HepG2 (cell line): ENCODE results near the gene POLN. TPM values are rescaled to one million over a fixed set of nuclear protein-coding genes. Genes with fewer than 3 reads are reported as not detected.

Source experiments
- ATAC-seq: fragments of 200-7000 bp; cut with Tn5 transposase; 3 replicates; pipeline ENCODE4 v1.9.1; 2020; ENCODE audit warnings: mild to moderate bottlenecking, moderate library complexity
- BruUV-seq: library from RNA; stranded (reverse); fragments of 400-500 nt; replicated peaks from 2 replicates; lab custom pipeline; 2021; lab: Mats Ljungman, UMichigan
- CTCF ChIA-PET: fragments of 300-600 bp; formaldehyde crosslinking; extraction: SDS; loops from one replicate; lab custom pipeline; 2021; ENCODE audit warnings: low total read pairs, inconsistent platforms, low intra/inter-chr PET ratio; lab: Yijun Ruan, JAX
- POLR2A ChIA-PET: fragments of 350-600 bp; sonication (Branson Sonifier 250); formaldehyde crosslinking; loops from one replicate; lab custom pipeline; 2020; ENCODE audit warnings: antibody characterized with exemption, inconsistent platforms; lab: Yijun Ruan, JAX
- DNase-seq: peaks from one replicate; pipeline ENCODE4 v3.0.0-alpha.2; 2015; ENCODE audit warnings: low spot score
- FAIRE-seq: peaks from 3 replicates; lab custom pipeline; 2011; peaks lifted over from hg19 to GRCh38; lab: Jason Lieb, UNC
- H2AFZ ChIP-seq: one replicate; pipeline ENCODE4 v1.6.1; 2011; ENCODE audit warnings: low read length, inconsistent platforms
- H3K27ac ChIP-seq: fragments of 300-600 bp; 3 replicates; pipeline ENCODE4 v1.8.0; 2011; ENCODE audit warnings: mixed run types, mild to moderate bottlenecking, mixed read lengths, low read length, inconsistent platforms; ENCODE audit not compliant: insufficient read depth; ENCODE audit errors: extremely low read length
- H3K27me3 ChIP-seq, 2 experiments: fragments of 200-600 bp in 1 of 2; 2 replicates in 1 of 2; 3 replicates in 1 of 2; pipeline versions ENCODE4 v1.6.0 to v1.8.0; 2011; ENCODE audit warnings: low read length in 2 of 2, mild to moderate bottlenecking in 2 of 2, moderate library complexity in 2 of 2, inconsistent platforms in 1 of 2; ENCODE audit not compliant: insufficient read depth in 2 of 2, control insufficient read depth in 1 of 2
- H3K36me3 ChIP-seq, 2 experiments: fragments of 200-600 bp in 1 of 2; replicated peaks in 1 of 2; 2 replicates in 1 of 2; 3 replicates in 1 of 2; pipeline versions ENCODE4 v1.5.1 to v1.8.0; 2011; ENCODE audit warnings: low read length in 2 of 2, inconsistent platforms in 1 of 2; ENCODE audit not compliant: insufficient read depth in 2 of 2, control insufficient read depth in 1 of 2
- H3K4me1 ChIP-seq: 2 replicates; pipeline ENCODE4 v1.5.1; 2012; ENCODE audit warnings: low read length, inconsistent platforms; ENCODE audit not compliant: insufficient read depth
- H3K4me2 ChIP-seq: 2 replicates; pipeline ENCODE4 v1.6.0; 2011; ENCODE audit warnings: low read depth, low read length, inconsistent platforms
- H3K4me3 ChIP-seq, 3 experiments: fragments of 200-600 bp in 1 of 3; sonication (generic), shearing (Covaris generic) in 1 of 3; replicated peaks in 1 of 3; 2 replicates each; pipeline ENCODE4 v1.5.1; 2011 to 2016; ENCODE audit warnings: low read length in 3 of 3, inconsistent platforms in 2 of 3, low read depth in 2 of 3, mild to moderate bottlenecking in 2 of 3, control low read depth in 1 of 3, mixed read lengths in 1 of 3; ENCODE audit not compliant: insufficient read depth in 1 of 3
- H3K79me2 ChIP-seq: one replicate; pipeline ENCODE4 v1.6.1; 2011; ENCODE audit warnings: low read length, inconsistent platforms; ENCODE audit not compliant: insufficient read depth
- H3K9ac ChIP-seq: 2 replicates; pipeline ENCODE4 v1.6.0; 2011; ENCODE audit warnings: mild to moderate bottlenecking, low read depth, low read length, inconsistent platforms; ENCODE audit not compliant: insufficient read depth
- H3K9me3 ChIP-seq: 2 replicates; pipeline ENCODE4 v1.5.1; 2012; ENCODE audit warnings: mild to moderate bottlenecking, low read length
- H4K20me1 ChIP-seq: 2 replicates; pipeline ENCODE4 v1.6.0; 2011; ENCODE audit warnings: inconsistent platforms, mild to moderate bottlenecking, low read length, moderate library complexity; ENCODE audit not compliant: insufficient read depth
- AGO1 ChIP-seq: fragments of 200-400 bp; formaldehyde crosslinking; IDR thresholded peaks from 2 replicates; pipeline ENCODE4 v1.6.1; 2017; ENCODE audit warnings: mild to moderate bottlenecking, low read depth, low read length, moderate library complexity; ENCODE audit not compliant: poor library complexity, severe bottlenecking
- AGO2 ChIP-seq: fragments of 200-400 bp; formaldehyde crosslinking; optimal IDR thresholded peaks from 2 replicates; pipeline ENCODE3; 2017; ENCODE audit warnings: mild to moderate bottlenecking, low read depth, low read length, moderate library complexity
- GFI1 ChIP-seq: sonication (generic); formaldehyde crosslinking; IDR thresholded peaks from 2 replicates; pipeline ENCODE4 v1.5.0; 2020; ENCODE audit warnings: missing genetic modification reagents, mild to moderate bottlenecking, borderline replicate concordance
- GLI4 ChIP-seq: sonication (generic); formaldehyde crosslinking; IDR thresholded peaks from 2 replicates; pipeline ENCODE4 v1.5.1; 2020; ENCODE audit warnings: missing genetic modification reagents, mild to moderate bottlenecking, moderate library complexity, borderline replicate concordance
- ISL2 ChIP-seq: sonication (generic); formaldehyde crosslinking; IDR thresholded peaks from 2 replicates; pipeline ENCODE4 v1.5.0; 2020; ENCODE audit warnings: missing genetic modification reagents
- KAT8 ChIP-seq: IDR thresholded peaks from 2 replicates; pipeline ENCODE4 v1.6.1; 2016; ENCODE audit warnings: missing genetic modification reagents, missing compliant biosample characterization
- NFYC ChIP-seq: IDR thresholded peaks from 2 replicates; pipeline ENCODE4 v1.6.1; 2016; ENCODE audit warnings: missing genetic modification reagents, missing compliant biosample characterization
- PAWR ChIP-seq: sonication (generic); formaldehyde crosslinking; IDR thresholded peaks from 2 replicates; pipeline ENCODE4 v1.4.0; 2020; ENCODE audit warnings: missing genetic modification reagents, mild to moderate bottlenecking, borderline replicate concordance
- PREB ChIP-seq: sonication (generic); formaldehyde crosslinking; IDR thresholded peaks from 2 replicates; pipeline ENCODE4 v1.4.0; 2020; ENCODE audit warnings: missing genetic modification reagents
- RNF219 ChIP-seq: sonication (generic); formaldehyde crosslinking; IDR thresholded peaks from 2 replicates; pipeline ENCODE4 v1.5.0; 2020; ENCODE audit warnings: mild to moderate bottlenecking, missing genetic modification reagents
- TCF12 ChIP-seq, 2 experiments: fragments of 450-650 bp in 1 of 2; sonication (generic) in 1 of 2; formaldehyde crosslinking in 1 of 2; IDR thresholded peaks; 2 replicates each; pipeline versions ENCODE4 v1.6.1 to v1.8.0; 2017 to 2022; ENCODE audit warnings: antibody characterized with exemption in 1 of 2, mild to moderate bottlenecking in 1 of 2, missing genetic modification reagents in 1 of 2, moderate library complexity in 1 of 2
- ZNF143 ChIP-seq: sonication (generic); formaldehyde crosslinking; IDR thresholded peaks from 2 replicates; pipeline ENCODE4 v1.4.0; 2020; ENCODE audit warnings: missing genetic modification reagents
- ZNF331 ChIP-seq: sonication (generic); formaldehyde crosslinking; IDR thresholded peaks from 2 replicates; pipeline ENCODE4 v1.4.0; 2020; ENCODE audit warnings: missing genetic modification reagents
- ZNF580 ChIP-seq: IDR thresholded peaks from 2 replicates; pipeline ENCODE4 v1.6.1; 2016; ENCODE audit warnings: low read depth, borderline replicate concordance
- ZNF746 ChIP-seq: sonication (generic); formaldehyde crosslinking; IDR thresholded peaks from 2 replicates; pipeline ENCODE4 v1.8.0; 2022; ENCODE audit warnings: mild to moderate bottlenecking, missing genetic modification reagents
- WGBS: methylation state at CpG from one replicate; pipeline ENCODE4 v1.1.6; 2017; ENCODE audit warnings: low lambda C conversion rate; 5-methylcytosine and 5-hydroxymethylcytosine counted together
- in situ Hi-C: cut with HindIII; loops from 2 replicates; pipeline ENCODE4 v1.10.0; 2017; ENCODE audit warnings: low pct_unique_long_range_greater_than_20kb; ENCODE audit not compliant: extremely low pct_ligation_motif_present
- intact Hi-C: fragments of 100-400 bp; cut with micrococcal nuclease; formaldehyde crosslinking; loops from one replicate; pipeline ENCODE4 v1.10.0; 2022; ENCODE audit not compliant: unreplicated experiment
- polyA plus RNA-seq, 8 experiments: library from polyadenylated mRNA; depleted of rRNA in 3 of 8; stranded (reverse) in 7 of 8; unstranded in 1 of 8; fragments of >200 nt; fragmentation: Illumina TruSeq in 4 of 8; extraction: Trizol in 4 of 8; gene quantifications; 2 replicates each; pipeline versions ENCODE4 v1.2.1 to v1.2.3, GENCODE V29; 2011 to 2016; ENCODE audit warnings: low read depth in 4 of 8, missing spikeins in 1 of 8, mixed read lengths in 1 of 8; ENCODE audit not compliant: insufficient read depth in 1 of 8
- total RNA-seq, 5 experiments: library from RNA; depleted of rRNA; stranded (reverse); fragments of >200 nt; fragmentation: Illumina TruSeq; extraction: Trizol; gene quantifications; 2 replicates each; pipeline ENCODE4 v1.2.3, GENCODE V29; 2016; ENCODE audit warnings: low read depth in 1 of 5

POLN gene
- total and polyA plus RNA-seq, 2 of the 13 experiments (the other 11 are each of a cell fraction or from before 2014, with no cell fraction given): 0.93 to 1.5 TPM

- ATAC-seq (no peak), FAIRE-seq (no peak), DNase-seq (no peak)
- H3K9me3 ChIP-seq: no peaks in the 10 kb centered on the region
- in situ Hi-C loops: no loop called here
- no TSS peak for BruUV-seq
- CTCF ChIA-PET: no interaction called here
- H3K4me3 ChIP-seq: no peak overlapping the region
- peaks cover 31% of the 10 kb centered on the region for H3K4me1 ChIP-seq
- no peak overlapping the region for H3K27ac ChIP-seq
- 0 out of 5 replicates have a peak, but pooled peaks cover 0 to 1% of the 10 kb centered on the region in 2 experiments for H3K36me3 ChIP-seq
- POLR2A ChIA-PET: no interaction called here
- peak overlapping the region; percentile 29; the same call in 1 of the 2 replicates for H3K4me2 ChIP-seq
- H3K79me2 ChIP-seq: peaks cover 9% of the 10 kb centered on the region
- no peak overlapping the region for H3K9ac ChIP-seq
- H3K27me3 ChIP-seq: peaks cover 17 to 44% of the 10 kb centered on the region in 2 experiments; a peak in 3 of 5 replicates
- no CpG with 5 or more reads among the region's 6 CpGs for WGBS
- intact Hi-C loops: no loop called here
- H4K20me1 ChIP-seq: no peaks in the 10 kb centered on the region
- no peak overlapping the region for H2AFZ ChIP-seq
- TF ChIP-seq ZNF143 (CRISPR knock-in tag): no peak
- no peak for TF ChIP-seq AGO1
- TF ChIP-seq RNF219 (CRISPR knock-in tag): no peak
- TF ChIP-seq NFYC (CRISPR knock-in tag): no peak
- TF ChIP-seq ISL2 (CRISPR knock-in tag): no peak
- no peak for TF ChIP-seq GFI1
Measured at GRCh38 chr4:2263926-2264321, 22.0 kb upstream of the POLN start.

- Histone ChIP-seq H3K27ac (peak overlapping the region; percentile 83), H4K20me1 (no peaks in the 10 kb centered on the region), H2AFZ (no peak overlapping the region), H3K4me2 (peak overlapping the region; percentile 89), H3K9me3 (no peaks in the 10 kb centered on the region), H3K9ac (peak overlapping the region; percentile 77), H3K4me1 (peaks cover 31% of the 10 kb centered on the region), H3K4me3 (peak overlapping the region; percentile 50 to 76 (median 71); a peak in 5 of 6 replicates), H3K36me3 (0 out of 5 replicates have a peak, but pooled peaks cover under 1 to 1% of the 10 kb centered on the region in 2 experiments), H3K79me2 (peaks cover 9% of the 10 kb centered on the region), H3K27me3 (peaks cover 13 to 33% of the 10 kb centered on the region in 2 experiments; a peak in 3 of 5 replicates)
- intact Hi-C loops: loop anchor here (1.0 kb wide), 1 partner anchor 21 kb away; the partner anchor contains the start of genes HAUS3 and POLN
- no TSS peak for BruUV-seq
- in situ Hi-C loops: no loop called here
- POLR2A ChIA-PET: interaction anchor here (0.8 kb wide), 1 partner anchor 206 kb away, joined by 4 read pairs; the partner anchor contains the start of gene RNF4
- CTCF ChIA-PET: no interaction called here
- no peak for FAIRE-seq
- no peak for DNase-seq
- 4% methylated on average over 9 of the region's 13 CpGs for WGBS
- ATAC-seq: peak; percentile 14
- no peak for TF ChIP-seq PREB
- TF ChIP-seq ZNF580 (CRISPR knock-in tag): no peak
- TF ChIP-seq ZNF331 (CRISPR knock-in tag): no peak
- TF ChIP-seq KAT8 (CRISPR knock-in tag): no peak
- TF ChIP-seq PAWR: 0 out of 2 replicates have a peak, but pooled peaks have one; percentile 77
- no peak for TF ChIP-seq TCF12 (IDR thresholded peaks at IDR 0.05)
- TF ChIP-seq TCF12 (CRISPR knock-in tag; IDR thresholded peaks at IDR 0.05): 0 out of 2 replicates have a peak, but pooled peaks have one; percentile 12
- peak; percentile 9; the same call in 1 of the 2 replicates for TF ChIP-seq ZNF746 (CRISPR knock-in tag)
- TF ChIP-seq GLI4: no peak
- peak; percentile 16 for TF ChIP-seq AGO2
Measured at GRCh38 chr4:2262944-2263250, 21.0 kb upstream of the POLN start.
